GM12891 (cell line): ENCODE data around the gene ANAPC1.
"Not testable (repeated sequence)": the region's sequence is repeated elsewhere in the genome, so short reads cannot be mapped to it uniquely, and the experiment has no call there.

Experiments
- PAX5 ChIP-seq: IDR thresholded peaks from 2 replicates; pipeline ENCODE4 v1.6.1; 2011; ENCODE audit warnings: low read length, moderate library complexity, mild to moderate bottlenecking; ENCODE audit not compliant: insufficient read depth, severe bottlenecking
- POLR2A ChIP-seq: IDR thresholded peaks from 2 replicates; pipeline ENCODE4 v1.6.1; 2011; ENCODE audit warnings: low read depth, low read length, control low read depth
- POLR2AphosphoS5 ChIP-seq: IDR thresholded peaks from 2 replicates; pipeline ENCODE4 v1.6.1; 2011; ENCODE audit warnings: low read depth, low read length, control low read depth
- POU2F2 ChIP-seq: IDR thresholded peaks from 2 replicates; pipeline ENCODE4 v1.6.1; 2011; ENCODE audit warnings: low read depth, mild to moderate bottlenecking, control low read depth, low read length, moderate library complexity
- SPI1 ChIP-seq: IDR thresholded peaks from 2 replicates; pipeline ENCODE4 v1.6.1; 2011; ENCODE audit warnings: low read depth, low read length, control low read depth
- TAF1 ChIP-seq: IDR thresholded peaks from 2 replicates; pipeline ENCODE4 v1.6.1; 2011; ENCODE audit warnings: low read depth, low read length, control low read depth

- TF ChIP-seq POLR2A, TAF1, POLR2AphosphoS5, PAX5, SPI1, POU2F2: not testable (repeated sequence)
Measured at GRCh38 chr2:111839625-111840282, 44.2 kb downstream of the ANAPC1 start.
